ENCODE results near the gene HCFC1R1.
A peak's percentile ranks its signal among the peaks of the same experiment; 100 is the strongest.

HCFC1R1 gene

GRCh38 chr16:3035289-3035971 lies 11.7 kb upstream of the HCFC1R1 start:
- no peak for DNase-seq

GRCh38 chr16:3032624-3033023 lies 8.9 kb upstream of the HCFC1R1 start:
- no peak for DNase-seq

GRCh38 chr16:3030222-3031212 lies 6.8 kb upstream of the HCFC1R1 start:
- DNase-seq: no peak

- DNase-seq: peak in 4 of 6 experiments; percentile 8 to 45 (median 31)
Observed at GRCh38 chr16:3029491-3030221, 5.9 kb upstream of the HCFC1R1 start.

GRCh38 chr16:3028716-3029319 lies 5.1 kb upstream of the HCFC1R1 start:
- no peak for DNase-seq

GRCh38 chr16:3027983-3028715 lies 4.4 kb upstream of the HCFC1R1 start:
- peak; percentile 54 to 87 (median 85) for DNase-seq

GRCh38 chr16:3027489-3027795 lies 3.7 kb upstream of the HCFC1R1 start:
- no peak for DNase-seq

- no peak for DNase-seq
Observed at GRCh38 chr16:3026609-3027488, 3.1 kb upstream of the HCFC1R1 start.

- no peak for DNase-seq
Observed at GRCh38 chr16:3026003-3026378, 2.2 kb upstream of the HCFC1R1 start.

- DNase-seq: no peak
Observed at GRCh38 chr16:3025032-3026002, 1.6 kb upstream of the HCFC1R1 start.

- DNase-seq: peak in 2 of 6 experiments; percentile 31 to 60
Observed at GRCh38 chr16:3023415-3023668, 400 bp downstream of the HCFC1R1 start.

GRCh38 chr16:3022684-3023414 lies 893 bp downstream of the HCFC1R1 start:
- DNase-seq: peak in 2 of 6 experiments; percentile 33 to 46

- DNase-seq: peak in 4 of 6 experiments; percentile 21 to 67 (median 46)
Observed at GRCh38 chr16:3022208-3022683, 1.5 kb downstream of the HCFC1R1 start.

GRCh38 chr16:3021449-3022207 lies 2.1 kb downstream of the HCFC1R1 start:
- DNase-seq: peak; percentile 29 to 71 (median 62)

GRCh38 chr16:3020604-3021448 lies 2.9 kb downstream of the HCFC1R1 start:
- DNase-seq: peak in 4 of 6 experiments; percentile 27 to 57 (median 46)

GRCh38 chr16:3020247-3020603 lies 3.5 kb downstream of the HCFC1R1 start, which contains the start of gene TNFRSF12A:
Gene TNFRSF12A (plus strand): TSS chr16:3020368. CDS start chr16:3020398, 30 bp downstream.
- peak in 5 of 6 experiments; percentile 27 to 64 (median 51) for DNase-seq

GRCh38 chr16:3019594-3020246 lies 4.0 kb downstream of the HCFC1R1 start:
- no peak for DNase-seq

Data from stimulated activated naive CD4-positive, alpha-beta T cell (primary cell).